Hepatocyte (in vitro differentiated cells): ENCODE data around the gene PDGFRA.

Experiments
- EZH2phosphoT487 ChIP-seq: fragments of 200-600 bp; sonication (generic); IDR thresholded peaks from one replicate; pipeline ENCODE4 v1.6.1; 2018; ENCODE audit warnings: antibody characterized with exemption, mild to moderate bottlenecking, low read depth, moderate library complexity; ENCODE audit not compliant: unreplicated experiment, severe bottlenecking
- TF ChIP-seq, protein P1 (sequence below): fragments of 200-600 bp; sonication (generic); IDR thresholded peaks from 2 replicates; pipeline ENCODE4 v1.5.1; 2016; ENCODE audit warnings: antibody characterized with exemption, mild to moderate bottlenecking; ENCODE audit not compliant: poor library complexity

DNA sequence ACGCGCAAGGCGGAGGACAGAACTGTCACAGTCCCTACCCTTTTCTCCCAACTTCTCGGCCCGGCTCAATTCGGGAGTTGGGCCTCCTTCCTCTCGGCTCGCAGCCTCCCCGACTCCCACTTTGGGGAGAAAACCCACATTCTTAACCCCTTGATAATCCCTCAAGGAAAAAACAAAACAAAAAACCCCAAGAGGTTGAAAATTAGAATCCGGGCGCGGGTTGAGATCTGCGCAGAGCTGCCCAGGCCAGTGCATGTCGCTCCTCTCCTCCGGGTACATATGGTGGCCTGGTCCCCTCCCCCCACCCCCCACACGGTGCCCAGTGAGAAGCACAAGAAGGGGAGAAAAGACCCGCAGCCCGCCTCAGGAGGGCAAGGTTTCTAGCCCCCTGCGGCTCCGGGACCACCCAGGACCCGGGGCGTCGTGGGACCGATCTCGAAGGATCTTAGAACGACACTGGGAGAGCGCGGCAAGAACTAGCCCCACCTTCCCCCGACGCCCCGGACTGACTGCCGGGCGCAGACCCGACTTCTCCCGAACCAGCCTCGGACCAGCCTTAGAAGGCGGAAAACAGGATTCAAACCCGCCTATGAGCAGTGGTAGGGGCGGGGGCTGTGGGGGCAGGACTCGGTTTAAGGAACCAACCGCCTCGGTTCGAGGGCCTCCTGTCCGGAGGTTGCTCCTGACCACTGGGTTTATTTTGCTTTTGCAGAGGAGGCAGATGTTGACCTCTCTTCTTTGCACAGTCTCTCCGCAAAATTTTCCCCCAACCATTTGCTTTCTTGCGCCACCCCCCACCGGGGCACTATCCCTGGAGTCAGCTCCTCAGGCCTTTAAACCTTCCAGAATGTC is 2.5 kb upstream of the PDGFRA start:
- TF ChIP-seq, protein P1, sequence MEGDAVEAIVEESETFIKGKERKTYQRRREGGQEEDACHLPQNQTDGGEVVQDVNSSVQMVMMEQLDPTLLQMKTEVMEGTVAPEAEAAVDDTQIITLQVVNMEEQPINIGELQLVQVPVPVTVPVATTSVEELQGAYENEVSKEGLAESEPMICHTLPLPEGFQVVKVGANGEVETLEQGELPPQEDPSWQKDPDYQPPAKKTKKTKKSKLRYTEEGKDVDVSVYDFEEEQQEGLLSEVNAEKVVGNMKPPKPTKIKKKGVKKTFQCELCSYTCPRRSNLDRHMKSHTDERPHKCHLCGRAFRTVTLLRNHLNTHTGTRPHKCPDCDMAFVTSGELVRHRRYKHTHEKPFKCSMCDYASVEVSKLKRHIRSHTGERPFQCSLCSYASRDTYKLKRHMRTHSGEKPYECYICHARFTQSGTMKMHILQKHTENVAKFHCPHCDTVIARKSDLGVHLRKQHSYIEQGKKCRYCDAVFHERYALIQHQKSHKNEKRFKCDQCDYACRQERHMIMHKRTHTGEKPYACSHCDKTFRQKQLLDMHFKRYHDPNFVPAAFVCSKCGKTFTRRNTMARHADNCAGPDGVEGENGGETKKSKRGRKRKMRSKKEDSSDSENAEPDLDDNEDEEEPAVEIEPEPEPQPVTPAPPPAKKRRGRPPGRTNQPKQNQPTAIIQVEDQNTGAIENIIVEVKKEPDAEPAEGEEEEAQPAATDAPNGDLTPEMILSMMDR, result no peak
- TF ChIP-seq EZH2phosphoT487, result no peak
